Ovary (tissue), 9 donors: ENCODE measurements around the gene IQGAP2. TPM values are rescaled to one million over a fixed set of nuclear protein-coding genes. Genes with fewer than 3 reads are reported as not detected.

Experiments used
- DNase-seq, 5 donors: peaks; one replicate each; pipeline ENCODE4 v3.0.0-alpha.2; 2019 to 2020
- H3K27ac ChIP-seq, 2 donors: fragments of 200-600 bp; one replicate each; pipeline versions ENCODE4 v1.5.1 to v1.8.0; 2019 to 2022
- H3K27me3 ChIP-seq: fragments of 200-600 bp; one replicate; pipeline ENCODE4 v1.8.0; 2022
- H3K36me3 ChIP-seq: fragments of 200-600 bp; sonication (generic); one replicate; pipeline ENCODE4 v1.5.1; 2019
- H3K4me1 ChIP-seq: one replicate; pipeline ENCODE4 v1.8.1; 2013; ENCODE audit warnings: mild to moderate bottlenecking, moderate library complexity; ENCODE audit not compliant: insufficient read depth
- H3K4me3 ChIP-seq: fragments of 200-600 bp; sonication (generic); one replicate; pipeline ENCODE4 v1.5.1; 2017
- H3K9me3 ChIP-seq, 2 donors: fragments of 200-600 bp in 1 of 2; sonication (generic) in 1 of 2; one replicate each; pipeline versions ENCODE4 v1.5.1 to v1.8.1; 2013 to 2019; ENCODE audit warnings: mild to moderate bottlenecking in 1 of 2, moderate library complexity in 1 of 2
- EP300 ChIP-seq: sonication (generic); formaldehyde crosslinking; IDR thresholded peaks from one replicate; pipeline ENCODE4 v1.6.1; 2017; ENCODE audit warnings: antibody characterized with exemption
- POLR2A ChIP-seq: fragments of 450-650 bp; IDR thresholded peaks from one replicate; pipeline ENCODE4 v1.6.1; 2017; ENCODE audit warnings: antibody characterized with exemption, mild to moderate bottlenecking, moderate library complexity
- WGBS, 3 donors: extraction: QIAGEN DNeasy Blood & Tissue Kit in 1 of 3; methylation state at CpG; one replicate each; pipeline versions ENCODE4 v1.1.5 to v1.1.7; 2013 to 2017; 5-methylcytosine and 5-hydroxymethylcytosine counted together
- intact Hi-C, 4 donors: fragments of 100-400 bp; cut with DNase I; formaldehyde crosslinking; loops; one replicate each; pipeline versions ENCODE4 v1.11.0 to v1.15.1; 2022 to 2023
- polyA plus RNA-seq, 2 donors: library from polyadenylated mRNA; stranded (reverse); fragments of 200-250 nt in 1 of 2; fragments of 350-450 nt in 1 of 2; fragmentation: Illumina TruSeq in 1 of 2; extraction: RNeasy Lipid Tissue Mini Kit (QIAGEN cat#74804) in 1 of 2; gene quantifications; one replicate each; pipeline ENCODE4 v1.2.3, GENCODE V29; 2013 to 2014
- total RNA-seq, 7 donors: library from RNA; depleted of rRNA in 2 of 7; stranded (reverse); fragments of >200 nt in 2 of 7; fragmentation: NEBNext Ultra II Directional in 3 of 7; extraction: Animal tissue kit (Norgen Biotek cat#: 25700) in 3 of 7; gene quantifications; one replicate each; pipeline versions ENCODE4 v1.1.0 to v1.2.4, GENCODE V29; 2016 to 2023
- TF ChIP-seq, protein P1 (sequence below), 3 donors: fragments of 450-650 bp in 2 of 3; fragments of 200-600 bp in 1 of 3; IDR thresholded peaks; one replicate each; pipeline versions ENCODE4 v1.5.1 to v1.8.0; 2016 to 2022; ENCODE audit warnings: antibody characterized with exemption in 3 of 3, mild to moderate bottlenecking in 1 of 3
- donor health status: DM: no; HTN: no; CAD: no; lungs with moderate emphysema.
- donor health status: DM: no; HTN: no; CAD: no.
- donor health status: Bipolar disorder and iron deficiency.
- donor health status: DM: yes; HTN: yes; CAD: no.
- donor health status: DM: no; HTN: no; CAD: no.
- donor health status: DM: yes; HTN: yes; CAD: no.

IQGAP2 gene
- total and polyA plus RNA-seq, 9 donors = 8.6 to 27.6 (median 13.9) TPM

- H3K4me3 ChIP-seq = no peak overlapping the region
- intact Hi-C loops = no loop called here
Observed at GRCh38 chr5:76615759-76616158, 212.7 kb downstream of the IQGAP2 start.

GRCh38 chr5:76616206-76616605 is 213.1 kb downstream of the IQGAP2 start:
- no peak for DNase-seq
- Histone ChIP-seq H3K9me3 (no peaks in the 10 kb centered on the region), H3K27me3 (no peaks in the 10 kb centered on the region), H3K27ac (no peak overlapping the region), H3K4me3 (no peak overlapping the region), H3K36me3 (no peaks in the 10 kb centered on the region), H3K4me1 (no peaks in the 10 kb centered on the region)
- 79 to 88% (median 87%) methylated on average over 2 of the region's 2 CpGs for WGBS, 3 donors
- TF ChIP-seq, protein P1, sequence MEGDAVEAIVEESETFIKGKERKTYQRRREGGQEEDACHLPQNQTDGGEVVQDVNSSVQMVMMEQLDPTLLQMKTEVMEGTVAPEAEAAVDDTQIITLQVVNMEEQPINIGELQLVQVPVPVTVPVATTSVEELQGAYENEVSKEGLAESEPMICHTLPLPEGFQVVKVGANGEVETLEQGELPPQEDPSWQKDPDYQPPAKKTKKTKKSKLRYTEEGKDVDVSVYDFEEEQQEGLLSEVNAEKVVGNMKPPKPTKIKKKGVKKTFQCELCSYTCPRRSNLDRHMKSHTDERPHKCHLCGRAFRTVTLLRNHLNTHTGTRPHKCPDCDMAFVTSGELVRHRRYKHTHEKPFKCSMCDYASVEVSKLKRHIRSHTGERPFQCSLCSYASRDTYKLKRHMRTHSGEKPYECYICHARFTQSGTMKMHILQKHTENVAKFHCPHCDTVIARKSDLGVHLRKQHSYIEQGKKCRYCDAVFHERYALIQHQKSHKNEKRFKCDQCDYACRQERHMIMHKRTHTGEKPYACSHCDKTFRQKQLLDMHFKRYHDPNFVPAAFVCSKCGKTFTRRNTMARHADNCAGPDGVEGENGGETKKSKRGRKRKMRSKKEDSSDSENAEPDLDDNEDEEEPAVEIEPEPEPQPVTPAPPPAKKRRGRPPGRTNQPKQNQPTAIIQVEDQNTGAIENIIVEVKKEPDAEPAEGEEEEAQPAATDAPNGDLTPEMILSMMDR (IDR thresholded peaks at IDR 0.05) = no peak
- no peak for TF ChIP-seq POLR2A
- TF ChIP-seq EP300 = no peak
- intact Hi-C loops = no loop called here

More at GRCh38 chr5:76615759-76616158, 212.7 kb downstream of the IQGAP2 start:
- H3K9me3 ChIP-seq = no peaks in the 10 kb centered on the region
- no peak for DNase-seq
- WGBS, 3 donors = 83 to 88% (median 85%) methylated on average over 2 of the region's 2 CpGs
- no peak overlapping the region for H3K27ac ChIP-seq
- H3K36me3 ChIP-seq = no peaks in the 10 kb centered on the region
- H3K27me3 ChIP-seq = no peaks in the 10 kb centered on the region
- TF ChIP-seq EP300 = no peak
- TF ChIP-seq, protein P1 (IDR thresholded peaks at IDR 0.05) = no peak
- TF ChIP-seq POLR2A = no peak
- no peaks in the 10 kb centered on the region for H3K4me1 ChIP-seq

GRCh38 chr5:76617229-76617628 is 214.1 kb downstream of the IQGAP2 start:
- H3K27me3 ChIP-seq = no peaks in the 10 kb centered on the region
- TF ChIP-seq POLR2A = no peak
- TF ChIP-seq EP300 = no peak
- TF ChIP-seq, protein P1 (IDR thresholded peaks at IDR 0.05) = no peak
- DNase-seq = no peak
- intact Hi-C loops = no loop called here
- no peak overlapping the region for H3K27ac ChIP-seq
- H3K9me3 ChIP-seq = no peaks in the 10 kb centered on the region
- no peaks in the 10 kb centered on the region for H3K36me3 ChIP-seq
- 72 to 81% (median 76%) methylated on average over 4 of the region's 4 CpGs for WGBS, 3 donors
- no peaks in the 10 kb centered on the region for H3K4me1 ChIP-seq
- H3K4me3 ChIP-seq = no peak overlapping the region

DNA sequence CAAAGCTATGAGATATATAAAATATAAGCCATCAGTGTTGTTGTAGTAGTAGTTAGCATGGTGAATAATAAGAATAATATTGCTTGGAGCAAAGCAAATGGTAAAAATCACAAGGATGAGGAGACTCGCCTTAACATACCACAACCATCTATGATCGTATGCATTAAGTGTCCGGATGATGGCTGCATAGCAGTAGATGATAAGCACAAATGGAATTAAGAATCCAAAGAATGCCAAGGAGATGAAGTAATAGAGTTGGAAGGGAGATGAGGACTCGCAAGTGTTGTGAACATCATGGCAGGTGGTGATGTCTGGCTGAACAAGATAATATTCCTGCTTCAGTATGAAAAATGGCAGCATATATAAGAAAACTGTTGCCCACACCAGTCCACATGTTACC is 214.6 kb downstream of the IQGAP2 start:
- intact Hi-C loops = no loop called here
- Histone ChIP-seq H3K9me3 (no peaks in the 10 kb centered on the region), H3K27ac (no peak overlapping the region), H3K4me3 (no peak overlapping the region), H3K4me1 (no peaks in the 10 kb centered on the region), H3K27me3 (no peaks in the 10 kb centered on the region), H3K36me3 (no peaks in the 10 kb centered on the region)
- DNase-seq = no peak
- TF ChIP-seq, protein P1 (IDR thresholded peaks at IDR 0.05) = no peak
- TF ChIP-seq POLR2A = no peak
- TF ChIP-seq EP300 = no peak
- WGBS, 3 donors = 85 to 91% (median 90%) methylated on average over 4 of the region's 4 CpGs
